KOPT-K1 (cell line): ENCODE data around the gene CYP19A1.

ENCODE experiments used
- H3K27ac ChIP-seq: fragments of 200-600 bp; sonication (generic); 2 replicates; pipeline ENCODE4 v1.5.1; 2016; ENCODE audit warnings: antibody characterized with exemption, mild to moderate bottlenecking, low read depth, low read length; ENCODE audit not compliant: poor library complexity, severe bottlenecking
- H3K36me3 ChIP-seq: fragments of 200-600 bp; sonication (generic); 2 replicates; pipeline ENCODE4 v1.5.1; 2017; ENCODE audit warnings: antibody characterized with exemption, mild to moderate bottlenecking, low read length, moderate library complexity; ENCODE audit not compliant: insufficient read depth
- H3K9me3 ChIP-seq: fragments of 200-600 bp; sonication (generic); 2 replicates; pipeline ENCODE4 v1.5.1; 2017; ENCODE audit warnings: antibody characterized with exemption, low read length, mild to moderate bottlenecking; ENCODE audit not compliant: insufficient read depth, poor library complexity, severe bottlenecking

The CYP19A1 gene

DNA sequence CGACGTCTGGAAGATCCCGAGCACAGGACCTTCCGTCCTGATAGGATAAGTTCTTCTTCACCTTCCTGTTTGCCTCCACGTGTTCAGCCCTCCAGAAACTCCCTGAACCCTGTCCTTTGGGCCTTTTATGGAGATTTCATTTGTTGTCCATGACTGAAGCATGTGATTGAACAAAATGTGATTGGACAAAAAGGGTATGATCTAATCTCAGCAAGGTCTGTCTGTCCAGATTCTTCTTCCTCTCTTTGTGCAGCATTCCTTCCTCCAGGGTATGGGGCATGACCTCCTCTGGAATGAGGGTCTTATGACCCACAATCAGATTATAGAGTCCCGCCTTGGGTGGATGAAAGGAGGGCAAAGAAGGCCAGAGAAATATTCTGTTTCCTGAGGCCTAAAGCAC, at the start of gene CYP19A1:
CYP19A1 (minus strand) TSS at position 101 of the 400 bp plus-strand sequence. CDS start 95,684 bp downstream, outside the sequence.
- Histone ChIP-seq H3K36me3 (no peaks in the 10 kb centered on the region), H3K9me3 (no peaks in the 10 kb centered on the region), H3K27ac (no peak within 1 kb of the TSS)

- Histone ChIP-seq H3K27ac (no peak overlapping the region), H3K9me3 (no peaks in the 10 kb centered on the region), H3K36me3 (no peaks in the 10 kb centered on the region)
These were observed 49.3 kb upstream of the CYP19A1 start for GRCh38 chr15:51387699-51388041.

GRCh38 chr15:51386960-51387698, 48.7 kb upstream of the CYP19A1 start:
- no peaks in the 10 kb centered on the region for H3K36me3 ChIP-seq
- no peaks in the 10 kb centered on the region for H3K9me3 ChIP-seq
- H3K27ac ChIP-seq, result no peak overlapping the region

DNA sequence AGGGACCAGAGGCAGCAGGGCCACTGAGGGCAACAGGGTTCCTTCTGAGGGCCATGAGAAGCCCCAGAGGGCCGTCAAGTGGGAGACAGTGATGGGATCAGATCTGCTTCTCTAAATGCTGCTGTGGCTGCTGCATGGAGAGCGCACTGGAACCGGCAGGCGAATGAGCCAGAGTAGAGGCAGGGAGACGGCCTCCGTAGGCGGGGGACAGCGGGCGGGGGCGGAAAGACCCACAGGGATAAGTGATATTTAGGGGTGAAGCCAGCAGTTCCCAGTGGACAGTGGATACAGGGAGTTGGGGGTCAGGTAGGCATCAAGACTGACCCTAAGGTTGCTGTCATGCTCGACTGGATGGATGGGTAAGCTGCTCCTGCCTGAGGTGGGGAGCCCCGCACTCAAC, 48.1 kb upstream of the CYP19A1 start:
- Histone ChIP-seq H3K9me3 (no peaks in the 10 kb centered on the region), H3K27ac (no peak overlapping the region), H3K36me3 (no peaks in the 10 kb centered on the region)

DNA sequence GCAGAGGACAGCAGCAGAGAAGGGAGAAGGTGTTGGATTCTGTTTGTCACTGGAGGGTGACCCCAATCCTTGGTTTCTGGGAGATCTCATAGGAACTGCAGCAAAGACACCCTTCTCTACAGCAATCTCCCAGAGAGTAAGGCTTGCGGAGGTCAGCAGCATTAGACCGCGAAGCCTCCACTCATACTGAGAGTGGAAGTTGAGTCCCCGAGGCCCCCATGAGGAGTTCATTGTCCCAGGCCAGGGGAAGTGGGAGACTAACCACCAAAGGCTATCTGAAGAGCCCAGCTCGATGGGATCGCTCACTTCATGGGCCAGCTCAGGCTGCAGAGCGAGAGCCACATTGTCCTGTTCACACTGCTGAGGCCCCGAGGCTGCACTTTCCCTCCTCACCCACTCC, 47.6 kb upstream of the CYP19A1 start:
- H3K27ac ChIP-seq, result no peak overlapping the region
- no peaks in the 10 kb centered on the region for H3K9me3 ChIP-seq
- H3K36me3 ChIP-seq, result no peaks in the 10 kb centered on the region

GRCh38 chr15:51382787-51383186, 44.4 kb upstream of the CYP19A1 start:
- H3K27ac ChIP-seq, result no peak overlapping the region
- no peaks in the 10 kb centered on the region for H3K36me3 ChIP-seq
- no peaks in the 10 kb centered on the region for H3K9me3 ChIP-seq

DNA sequence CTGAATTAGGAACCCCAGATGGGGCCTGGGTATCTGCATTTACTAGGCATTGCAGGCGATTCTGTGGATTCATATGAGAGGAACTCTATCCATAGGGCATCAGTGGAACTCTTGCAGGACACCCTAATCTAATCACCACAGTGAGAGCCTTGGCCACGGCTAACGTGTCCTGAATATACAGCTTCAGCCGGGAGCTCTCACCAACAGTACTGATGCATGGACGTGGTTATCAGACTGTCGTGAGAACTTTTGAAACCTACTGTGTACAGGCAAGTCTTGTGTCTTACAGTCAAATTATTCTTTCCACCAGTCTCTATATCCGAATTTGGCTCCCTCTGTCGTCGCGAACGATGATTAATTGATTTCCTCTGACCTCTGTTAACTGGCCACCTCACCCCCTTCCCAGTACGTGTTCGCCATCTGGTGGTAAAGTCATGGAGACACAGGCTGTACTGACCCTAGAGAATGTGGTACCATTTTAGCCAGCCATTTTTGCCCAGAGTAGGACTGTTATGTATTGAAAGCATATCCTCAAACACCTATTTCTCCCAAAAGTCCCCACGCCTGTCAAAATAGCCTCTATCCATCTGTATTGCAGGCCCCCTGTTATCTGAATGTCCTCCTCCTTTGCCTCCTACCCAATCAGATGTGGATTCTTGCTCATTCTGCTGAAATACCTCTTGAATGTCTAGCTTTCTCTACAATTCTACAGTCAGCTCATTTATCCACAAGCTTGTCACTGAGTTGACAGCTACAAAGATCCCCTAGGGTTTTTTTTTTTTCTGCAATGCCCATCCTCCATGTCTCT, 42.8 kb upstream of the CYP19A1 start:
- Histone ChIP-seq H3K36me3 (no peaks in the 10 kb centered on the region), H3K27ac (no peak overlapping the region), H3K9me3 (no peaks in the 10 kb centered on the region)

DNA sequence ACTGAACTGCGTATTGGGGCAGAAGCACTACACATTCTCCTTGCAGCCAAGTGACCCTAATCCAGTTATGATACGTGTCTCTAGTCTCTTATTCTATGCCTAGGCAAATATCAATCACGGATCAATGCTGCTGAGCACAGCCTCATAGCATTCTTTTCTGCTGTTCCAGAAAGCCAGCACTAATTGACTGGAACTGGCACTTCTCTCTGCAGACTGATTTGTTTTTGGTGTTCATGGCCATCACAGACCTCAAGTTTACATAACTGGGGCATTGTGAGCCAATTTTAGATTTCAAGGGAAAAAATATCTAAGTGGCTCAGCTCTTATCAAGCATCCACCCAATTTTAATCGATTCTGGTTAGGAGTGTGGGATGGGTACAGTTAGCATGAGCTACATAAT, 41.0 kb upstream of the CYP19A1 start:
- Histone ChIP-seq H3K36me3 (no peaks in the 10 kb centered on the region), H3K27ac (no peak overlapping the region), H3K9me3 (no peaks in the 10 kb centered on the region)

DNA sequence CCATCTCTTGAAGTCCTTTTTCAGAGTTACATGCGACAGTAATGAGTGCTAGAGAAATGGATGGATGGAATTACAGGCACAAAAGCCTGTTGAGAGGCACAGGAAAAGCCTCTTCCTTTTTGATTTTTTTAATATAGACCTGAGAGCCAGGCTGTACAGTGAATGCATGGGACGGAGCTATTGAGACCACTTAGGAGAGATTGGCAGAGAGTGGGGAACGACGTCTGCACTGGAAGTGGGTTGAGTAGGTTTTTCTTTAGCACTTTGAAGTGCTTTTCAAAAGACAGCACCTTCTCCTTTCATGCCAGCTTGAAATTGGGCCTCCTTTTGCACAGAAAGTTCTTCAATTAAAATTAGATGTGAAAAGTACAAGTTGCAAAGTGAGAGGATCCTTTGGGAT, 40.0 kb upstream of the CYP19A1 start:
- H3K27ac ChIP-seq, result no peak overlapping the region
- no peaks in the 10 kb centered on the region for H3K36me3 ChIP-seq
- no peaks in the 10 kb centered on the region for H3K9me3 ChIP-seq

- Histone ChIP-seq H3K9me3 (no peaks in the 10 kb centered on the region), H3K27ac (no peak overlapping the region)
These were observed 38.8 kb upstream of the CYP19A1 start for GRCh38 chr15:51377038-51377786.

DNA sequence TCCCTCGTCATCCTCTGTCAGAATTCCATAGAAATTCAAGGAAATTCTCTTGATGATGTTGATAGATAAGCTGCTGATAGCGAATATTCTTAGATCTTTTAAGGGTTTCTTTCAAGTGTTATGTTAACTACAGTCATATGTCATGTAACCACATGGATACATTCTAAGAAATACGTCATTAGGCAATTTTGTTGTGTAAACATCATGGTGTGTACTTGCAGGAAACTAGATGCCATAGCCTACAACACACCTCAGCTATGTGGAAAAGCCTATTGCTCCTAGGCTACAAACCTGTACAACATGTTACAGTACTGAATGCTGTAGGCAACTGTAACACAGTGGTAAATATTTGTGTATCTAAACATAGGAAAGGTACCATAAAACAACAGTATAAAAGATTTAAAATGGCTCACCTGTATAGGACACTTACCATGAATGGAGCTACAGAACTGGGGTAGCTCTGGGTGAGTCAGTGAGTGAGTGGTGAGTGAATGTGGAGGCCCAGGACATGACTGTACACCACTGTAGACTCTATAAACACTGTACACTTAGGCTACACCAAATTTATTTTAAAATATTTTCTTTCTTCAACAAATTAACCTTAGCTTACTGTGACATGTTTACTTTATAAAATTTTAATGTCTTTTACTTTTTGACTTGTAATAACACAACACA, 37.7 kb upstream of the CYP19A1 start:
- Histone ChIP-seq H3K9me3 (no peaks in the 10 kb centered on the region), H3K27ac (no peak overlapping the region)

More at GRCh38 chr15:51377038-51377786, 38.8 kb upstream of the CYP19A1 start:
- H3K36me3 ChIP-seq, result no peaks in the 10 kb centered on the region

DNA sequence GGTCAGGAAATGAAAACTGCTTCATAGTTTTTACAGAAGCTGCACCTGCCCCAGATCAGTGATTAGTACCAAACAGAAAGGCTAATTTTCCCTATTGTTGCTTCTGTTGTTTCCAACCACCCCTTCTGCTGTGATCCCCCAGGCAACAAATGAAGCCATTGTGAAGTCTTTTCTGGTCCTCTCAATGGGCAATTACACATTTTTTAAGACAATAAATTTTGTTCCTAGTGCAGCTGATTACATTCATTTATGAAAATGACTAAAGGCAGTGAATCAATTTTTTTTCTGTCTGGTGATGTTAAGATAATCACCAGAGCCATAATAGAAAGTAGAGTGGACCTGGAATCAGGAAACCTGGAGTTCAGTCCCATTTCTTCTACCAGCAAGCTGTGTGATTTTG, 35.7 kb upstream of the CYP19A1 start:
- H3K27ac ChIP-seq, result no peak overlapping the region
- no peaks in the 10 kb centered on the region for H3K9me3 ChIP-seq
- no peaks in the 10 kb centered on the region for H3K36me3 ChIP-seq

More for the DNA sequence above, 37.7 kb upstream of the CYP19A1 start:
- no peaks in the 10 kb centered on the region for H3K36me3 ChIP-seq

DNA sequence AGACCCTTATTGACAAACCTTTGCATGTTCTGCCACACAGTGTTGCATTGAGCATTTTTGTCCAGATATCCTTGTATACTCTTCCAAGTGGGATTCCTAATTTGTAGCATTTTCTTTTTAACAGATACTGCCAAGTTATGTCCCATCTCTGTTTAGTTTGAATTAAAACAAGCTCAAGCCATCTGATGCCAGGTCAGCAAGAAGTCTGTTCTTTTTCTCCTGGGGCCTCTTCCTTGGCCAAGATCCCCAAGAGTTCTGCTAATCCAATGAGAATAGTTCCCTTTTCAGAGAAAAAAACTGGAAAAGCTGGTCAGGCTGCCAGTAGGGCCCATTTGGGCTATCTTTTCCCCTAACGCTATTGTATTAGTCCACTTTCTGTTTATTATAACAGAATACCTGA, 32.9 kb upstream of the CYP19A1 start:
- H3K9me3 ChIP-seq, result no peaks in the 10 kb centered on the region
- H3K36me3 ChIP-seq, result no peaks in the 10 kb centered on the region
- no peak overlapping the region for H3K27ac ChIP-seq

GRCh38 chr15:51369451-51369761, 31.0 kb upstream of the CYP19A1 start:
- H3K27ac ChIP-seq, result no peak overlapping the region
- no peaks in the 10 kb centered on the region for H3K9me3 ChIP-seq
- H3K36me3 ChIP-seq, result no peaks in the 10 kb centered on the region
